Uterus (tissue), 4 donors: Measurements from ENCODE around the gene ITPR1. TPM values are rescaled to one million over a fixed set of nuclear protein-coding genes. Genes with fewer than 3 reads are reported as not detected.

Source experiments
- DNase-seq, 2 donors: peaks; one replicate each; pipeline ENCODE4 v3.0.0-alpha.2; 2019 to 2020
- H3K27ac ChIP-seq, 2 donors: fragments of 200-600 bp; sonication (generic); 1 replicate in 1 of 2; 2 replicates in 1 of 2; pipeline ENCODE4 v1.5.1; 2016 to 2018
- H3K27me3 ChIP-seq, 2 donors: fragments of 200-600 bp; sonication (generic); one replicate each; pipeline ENCODE4 v1.5.1; 2018 to 2019; ENCODE audit warnings: control low read depth in 1 of 2
- H3K36me3 ChIP-seq, 2 donors: fragments of 200-600 bp; sonication (generic); one replicate each; pipeline ENCODE4 v1.5.1; 2019; ENCODE audit warnings: control low read depth in 1 of 2
- H3K4me1 ChIP-seq, 2 donors: fragments of 200-600 bp; sonication (generic); one replicate each; pipeline ENCODE4 v1.5.1; 2018 to 2019; ENCODE audit warnings: control low read depth in 1 of 2
- H3K4me3 ChIP-seq, 2 donors: fragments of 200-600 bp; sonication (generic); 1 replicate in 1 of 2; 2 replicates in 1 of 2; pipeline ENCODE4 v1.5.1; 2018 to 2019; ENCODE audit warnings: mild to moderate bottlenecking in 1 of 2
- H3K9me3 ChIP-seq, 2 donors: fragments of 200-600 bp; sonication (generic); one replicate each; pipeline ENCODE4 v1.5.1; 2019; ENCODE audit warnings: control low read depth in 1 of 2
- POLR2A ChIP-seq, 2 donors: fragments of 450-650 bp; IDR thresholded peaks; one replicate each; pipeline ENCODE4 v1.6.1; 2016; ENCODE audit warnings: antibody characterized with exemption in 2 of 2, mild to moderate bottlenecking in 1 of 2, moderate library complexity in 1 of 2
- intact Hi-C: fragments of 100-400 bp; cut with DNase I; formaldehyde crosslinking; loops from one replicate; pipeline ENCODE4 v1.15.1; 2023; ENCODE audit warnings: low total_unique reads
- total RNA-seq, 4 donors: library from RNA; depleted of rRNA in 3 of 4; stranded (reverse); fragments of >200 nt in 3 of 4; gene quantifications; one replicate each; pipeline versions ENCODE4 v1.1.0 to v1.2.4, GENCODE V29; 2014 to 2023
- TF ChIP-seq, protein P1 (sequence below), 4 experiments: fragments of 200-600 bp in 2 of 4; fragments of 450-650 bp in 2 of 4; sonication (generic) in 2 of 4; IDR thresholded peaks; one replicate each; pipeline ENCODE4 v1.5.1; 2016 to 2019; ENCODE audit warnings: antibody characterized with exemption in 4 of 4, mild to moderate bottlenecking in 2 of 4, moderate library complexity in 1 of 4
- donor health status: DM: yes; HTN: yes; CAD: no.

Gene ITPR1
- total RNA-seq, 4 donors from 2014 or later: 98.2 to 224 (median 141) TPM

DNA sequence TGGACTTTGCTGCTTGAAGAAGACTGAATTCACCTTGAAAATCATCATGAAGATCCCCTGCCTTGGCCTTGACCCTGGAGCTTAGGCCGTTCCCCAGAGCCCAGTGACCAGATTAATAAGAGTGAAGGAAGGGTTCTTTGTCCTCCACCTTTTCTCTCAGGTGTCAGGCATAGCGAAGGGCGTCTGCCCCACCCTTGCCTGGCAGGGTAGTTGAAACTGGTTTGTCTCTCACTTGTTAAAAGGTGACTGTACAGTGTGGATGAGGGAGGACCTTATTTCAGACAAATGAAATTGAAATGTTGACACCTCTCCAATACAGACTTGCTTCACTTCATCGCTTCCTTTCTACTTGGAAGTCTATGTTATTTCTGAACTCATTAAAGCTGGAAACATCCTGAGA, 262.4 kb downstream of the ITPR1 start:
- H3K27me3 ChIP-seq: no peaks in the 10 kb centered on the region
- H3K4me1 ChIP-seq: peaks cover 6 to 12% of the 10 kb centered on the region in 2 donors
- H3K36me3 ChIP-seq: no peaks in the 10 kb centered on the region
- H3K4me3 ChIP-seq: no peak overlapping the region
- DNase-seq: no peak
- H3K27ac ChIP-seq: no peak overlapping the region
- intact Hi-C loops: no loop called here
- TF ChIP-seq, protein P1, sequence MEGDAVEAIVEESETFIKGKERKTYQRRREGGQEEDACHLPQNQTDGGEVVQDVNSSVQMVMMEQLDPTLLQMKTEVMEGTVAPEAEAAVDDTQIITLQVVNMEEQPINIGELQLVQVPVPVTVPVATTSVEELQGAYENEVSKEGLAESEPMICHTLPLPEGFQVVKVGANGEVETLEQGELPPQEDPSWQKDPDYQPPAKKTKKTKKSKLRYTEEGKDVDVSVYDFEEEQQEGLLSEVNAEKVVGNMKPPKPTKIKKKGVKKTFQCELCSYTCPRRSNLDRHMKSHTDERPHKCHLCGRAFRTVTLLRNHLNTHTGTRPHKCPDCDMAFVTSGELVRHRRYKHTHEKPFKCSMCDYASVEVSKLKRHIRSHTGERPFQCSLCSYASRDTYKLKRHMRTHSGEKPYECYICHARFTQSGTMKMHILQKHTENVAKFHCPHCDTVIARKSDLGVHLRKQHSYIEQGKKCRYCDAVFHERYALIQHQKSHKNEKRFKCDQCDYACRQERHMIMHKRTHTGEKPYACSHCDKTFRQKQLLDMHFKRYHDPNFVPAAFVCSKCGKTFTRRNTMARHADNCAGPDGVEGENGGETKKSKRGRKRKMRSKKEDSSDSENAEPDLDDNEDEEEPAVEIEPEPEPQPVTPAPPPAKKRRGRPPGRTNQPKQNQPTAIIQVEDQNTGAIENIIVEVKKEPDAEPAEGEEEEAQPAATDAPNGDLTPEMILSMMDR (IDR thresholded peaks at IDR 0.05): no peak
- TF ChIP-seq POLR2A (IDR thresholded peaks at IDR 0.05): no peak
- no peaks in the 10 kb centered on the region for H3K9me3 ChIP-seq

DNA sequence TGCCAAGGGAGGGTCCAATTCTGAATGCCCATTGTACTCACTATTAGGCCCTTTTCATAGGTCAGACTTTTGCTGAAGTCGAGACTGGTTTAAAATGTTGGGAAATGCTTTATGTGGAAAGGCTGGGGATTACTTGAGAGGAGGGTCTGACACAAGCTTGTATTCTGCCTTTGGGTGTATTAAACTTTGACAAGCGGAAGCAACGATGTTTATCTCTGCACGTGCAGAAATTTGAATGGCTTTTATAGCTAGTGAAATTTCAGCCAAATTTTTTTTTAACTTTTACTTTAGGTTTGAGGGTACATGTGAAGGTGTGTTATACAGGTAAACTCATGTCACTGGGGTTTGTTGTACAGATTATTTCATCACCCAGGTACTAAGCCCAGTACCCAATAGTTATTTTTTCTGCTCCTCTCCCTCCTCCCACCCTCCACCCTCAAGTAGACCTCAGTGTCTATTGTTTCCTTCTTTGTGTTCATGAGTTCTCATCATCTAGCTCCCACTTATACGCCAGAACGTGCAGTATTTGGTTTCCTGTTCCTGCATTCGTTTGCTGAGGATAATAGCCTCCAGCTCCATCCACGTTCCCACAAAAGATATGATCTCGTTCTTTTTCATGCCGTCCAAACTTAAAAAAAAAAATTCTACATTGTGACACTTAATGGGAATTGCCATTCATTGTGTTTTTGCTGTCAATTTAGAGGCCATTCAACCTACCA, 263.1 kb downstream of the ITPR1 start:
- Histone ChIP-seq H3K4me3 (no peak overlapping the region), H3K27me3 (no peaks in the 10 kb centered on the region), H3K36me3 (no peaks in the 10 kb centered on the region), H3K4me1 (peaks cover under 1 to 6% of the 10 kb centered on the region in 2 donors), H3K9me3 (no peaks in the 10 kb centered on the region), H3K27ac (no peak overlapping the region)
- no peak for DNase-seq
- intact Hi-C loops: no loop called here
- TF ChIP-seq, protein P1 (IDR thresholded peaks at IDR 0.05): no peak
- TF ChIP-seq POLR2A (IDR thresholded peaks at IDR 0.05): no peak

DNA sequence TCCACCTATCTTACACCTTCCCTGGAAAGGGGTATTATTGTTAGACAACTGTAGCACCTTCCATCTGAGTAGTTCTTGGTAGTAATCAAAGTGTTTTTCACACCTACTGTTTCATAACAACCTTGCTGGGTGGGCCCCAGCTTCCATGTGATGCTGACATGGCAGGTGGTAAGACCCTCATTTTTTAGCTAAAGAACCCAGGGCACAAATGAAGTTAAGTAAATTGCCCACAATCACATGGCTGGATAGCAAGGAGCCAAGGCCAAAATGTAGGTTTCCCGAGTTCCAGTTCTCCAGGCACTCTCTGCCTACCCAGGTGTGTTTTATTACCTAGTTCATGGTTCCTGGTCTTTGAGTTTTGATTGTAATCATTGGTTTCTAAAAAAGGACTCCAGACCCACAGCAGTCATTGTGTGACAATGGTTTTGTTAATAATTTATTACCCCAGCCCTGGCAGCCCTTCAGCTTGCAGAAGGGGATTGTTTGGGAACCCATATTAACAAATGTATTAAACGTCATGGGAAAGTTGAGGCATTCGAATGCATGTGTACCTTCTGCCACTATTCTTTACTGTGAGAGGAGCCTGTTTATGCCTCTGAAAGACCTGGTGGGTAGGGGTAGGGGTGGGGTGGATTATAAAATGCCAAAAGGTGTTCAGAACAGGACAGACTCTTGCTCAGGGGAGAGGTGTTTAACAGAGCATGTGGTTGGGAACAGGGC, 263.9 kb downstream of the ITPR1 start:
- Histone ChIP-seq H3K36me3 (no peaks in the 10 kb centered on the region), H3K27me3 (no peaks in the 10 kb centered on the region), H3K4me1 (peaks cover 0 to 2% of the 10 kb centered on the region in 2 donors), H3K4me3 (no peak overlapping the region), H3K9me3 (no peaks in the 10 kb centered on the region), H3K27ac (no peak overlapping the region)
- no peak for DNase-seq
- intact Hi-C loops: no loop called here
- TF ChIP-seq, protein P1 (IDR thresholded peaks at IDR 0.05): no peak
- no peak for TF ChIP-seq POLR2A (IDR thresholded peaks at IDR 0.05)

DNA sequence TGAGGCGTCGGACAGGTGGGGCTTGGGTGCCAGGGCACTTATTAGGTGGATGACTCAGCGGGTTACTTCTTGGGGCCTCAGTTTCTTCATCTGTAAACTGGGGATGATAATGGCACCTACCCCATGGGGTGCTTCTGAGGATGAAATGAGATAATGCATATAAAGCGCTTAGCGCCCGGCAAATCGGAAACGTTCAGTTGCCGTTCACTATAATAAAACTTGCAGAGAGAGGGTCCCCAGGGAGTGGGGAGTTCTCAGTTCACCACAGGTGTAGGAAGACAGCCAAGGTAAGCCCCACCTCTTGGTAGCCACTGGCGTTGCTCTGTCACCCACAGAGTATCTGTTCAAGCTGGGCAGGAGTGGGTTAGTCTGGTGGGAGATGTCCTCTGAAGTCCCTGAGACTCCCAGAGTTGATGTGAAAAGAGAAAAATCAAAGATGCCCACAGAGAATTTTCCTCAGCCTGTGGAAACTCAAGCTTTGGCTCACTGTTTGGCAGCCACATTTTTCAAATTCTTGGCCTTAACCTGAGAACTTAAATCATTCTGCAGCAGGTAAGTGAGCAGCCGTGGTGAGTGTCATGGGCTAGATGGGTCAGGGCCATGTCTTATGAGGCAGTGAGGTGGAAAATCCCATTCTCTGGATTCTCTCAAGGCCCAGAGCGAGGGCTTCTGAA, 264.6 kb downstream of the ITPR1 start:
- intact Hi-C loops: no loop called here
- Histone ChIP-seq H3K36me3 (no peaks in the 10 kb centered on the region), H3K27me3 (no peaks in the 10 kb centered on the region), H3K4me1 (no peaks in the 10 kb centered on the region), H3K4me3 (no peak overlapping the region), H3K9me3 (no peaks in the 10 kb centered on the region), H3K27ac (no peak overlapping the region)
- no peak for DNase-seq
- no peak for TF ChIP-seq POLR2A (IDR thresholded peaks at IDR 0.05)
- TF ChIP-seq, protein P1 (IDR thresholded peaks at IDR 0.05): no peak
